Parathyroid adenoma (tissue), 2 donors: ENCODE data around the gene SENP7.

Experiments
- H2AFZ ChIP-seq: fragments of 300-600 bp; sonication (generic); one replicate; pipeline ENCODE4 v1.7.0; 2017; ENCODE audit warnings: antibody characterized with exemption, mild to moderate bottlenecking
- H3K27ac ChIP-seq: fragments of 300-600 bp; sonication (generic); one replicate; pipeline ENCODE4 v1.7.0; 2017
- H3K27me3 ChIP-seq: fragments of 300-600 bp; sonication (generic); one replicate; pipeline ENCODE4 v1.7.0; 2017; ENCODE audit warnings: low read length; ENCODE audit not compliant: control insufficient read depth, insufficient read depth
- H3K36me3 ChIP-seq: fragments of 300-600 bp; sonication (generic); one replicate; pipeline ENCODE4 v1.7.0; 2017; ENCODE audit warnings: low read length; ENCODE audit not compliant: control insufficient read depth, insufficient read depth
- H3K4me1 ChIP-seq: fragments of 300-600 bp; sonication (generic); one replicate; pipeline ENCODE4 v1.7.0; 2017; ENCODE audit warnings: control low read depth
- H3K4me2 ChIP-seq: fragments of 300-600 bp; sonication (generic); one replicate; pipeline ENCODE4 v1.7.0; 2017; ENCODE audit warnings: low read length
- H3K4me3 ChIP-seq: fragments of 300-600 bp; sonication (generic); one replicate; pipeline ENCODE4 v1.7.0; 2017; ENCODE audit warnings: low read depth, low read length
- H3K79me2 ChIP-seq: fragments of 300-600 bp; sonication (generic); one replicate; pipeline ENCODE4 v1.7.0; 2017; ENCODE audit warnings: control low read depth
- H3K9ac ChIP-seq: fragments of 300-600 bp; sonication (generic); one replicate; pipeline ENCODE4 v1.7.0; 2017; ENCODE audit warnings: mild to moderate bottlenecking
- H3K9me3 ChIP-seq: fragments of 300-600 bp; sonication (generic); one replicate; pipeline ENCODE4 v1.7.0; 2017; ENCODE audit warnings: low read length; ENCODE audit not compliant: control insufficient read depth
- TF ChIP-seq, protein P1 (sequence below): fragments of 300-600 bp; sonication (generic); IDR thresholded peaks from one replicate; pipeline ENCODE4 v1.7.0; 2017; ENCODE audit warnings: antibody characterized with exemption, mild to moderate bottlenecking
- donor health status: primary hyperparathyroidism.

Gene SENP7

DNA sequence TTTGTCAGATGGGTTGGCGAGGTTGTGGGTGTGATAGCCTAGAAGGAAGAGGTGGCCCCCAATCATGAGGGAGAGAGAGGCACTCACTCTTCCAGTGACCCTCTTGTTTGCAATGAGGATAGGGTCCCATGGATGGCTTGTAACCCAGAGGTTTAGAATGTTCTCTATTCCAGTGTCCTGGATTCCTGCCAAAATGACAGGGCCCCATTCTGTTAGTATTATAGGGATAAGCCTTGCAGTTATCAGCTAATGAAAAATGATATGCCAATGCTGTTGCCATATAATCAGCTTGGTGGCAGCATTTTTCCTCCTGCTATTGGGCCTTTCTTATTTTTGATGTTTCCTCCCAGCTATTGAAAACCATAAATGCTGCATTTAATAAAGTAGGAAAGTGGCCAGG is 23.3 kb upstream of the SENP7 start:
- no peaks in the 10 kb centered on the region for H3K4me1 ChIP-seq
- no peak overlapping the region for H2AFZ ChIP-seq
- no peak overlapping the region for H3K27ac ChIP-seq
- H3K4me3 ChIP-seq: no peak overlapping the region
- H3K36me3 ChIP-seq: no peaks in the 10 kb centered on the region
- no peaks in the 10 kb centered on the region for H3K79me2 ChIP-seq
- H3K4me2 ChIP-seq: no peak overlapping the region
- no peaks in the 10 kb centered on the region for H3K27me3 ChIP-seq
- no peaks in the 10 kb centered on the region for H3K9me3 ChIP-seq
- H3K9ac ChIP-seq: no peak overlapping the region
- TF ChIP-seq, protein P1, sequence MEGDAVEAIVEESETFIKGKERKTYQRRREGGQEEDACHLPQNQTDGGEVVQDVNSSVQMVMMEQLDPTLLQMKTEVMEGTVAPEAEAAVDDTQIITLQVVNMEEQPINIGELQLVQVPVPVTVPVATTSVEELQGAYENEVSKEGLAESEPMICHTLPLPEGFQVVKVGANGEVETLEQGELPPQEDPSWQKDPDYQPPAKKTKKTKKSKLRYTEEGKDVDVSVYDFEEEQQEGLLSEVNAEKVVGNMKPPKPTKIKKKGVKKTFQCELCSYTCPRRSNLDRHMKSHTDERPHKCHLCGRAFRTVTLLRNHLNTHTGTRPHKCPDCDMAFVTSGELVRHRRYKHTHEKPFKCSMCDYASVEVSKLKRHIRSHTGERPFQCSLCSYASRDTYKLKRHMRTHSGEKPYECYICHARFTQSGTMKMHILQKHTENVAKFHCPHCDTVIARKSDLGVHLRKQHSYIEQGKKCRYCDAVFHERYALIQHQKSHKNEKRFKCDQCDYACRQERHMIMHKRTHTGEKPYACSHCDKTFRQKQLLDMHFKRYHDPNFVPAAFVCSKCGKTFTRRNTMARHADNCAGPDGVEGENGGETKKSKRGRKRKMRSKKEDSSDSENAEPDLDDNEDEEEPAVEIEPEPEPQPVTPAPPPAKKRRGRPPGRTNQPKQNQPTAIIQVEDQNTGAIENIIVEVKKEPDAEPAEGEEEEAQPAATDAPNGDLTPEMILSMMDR: no peak

GRCh38 chr3:101535221-101535620 is 22.2 kb upstream of the SENP7 start:
- H3K4me1 ChIP-seq: no peaks in the 10 kb centered on the region
- TF ChIP-seq, protein P1: no peak
- H3K4me3 ChIP-seq: no peak overlapping the region
- H3K79me2 ChIP-seq: no peaks in the 10 kb centered on the region
- H3K27ac ChIP-seq: no peak overlapping the region
- H3K36me3 ChIP-seq: no peaks in the 10 kb centered on the region
- H3K27me3 ChIP-seq: no peaks in the 10 kb centered on the region
- H3K9ac ChIP-seq: no peak overlapping the region
- no peak overlapping the region for H2AFZ ChIP-seq
- H3K4me2 ChIP-seq: no peak overlapping the region
- no peaks in the 10 kb centered on the region for H3K9me3 ChIP-seq

GRCh38 chr3:101533603-101533968 is 20.6 kb upstream of the SENP7 start:
- H3K27ac ChIP-seq: no peak overlapping the region
- H3K4me3 ChIP-seq: no peak overlapping the region

DNA sequence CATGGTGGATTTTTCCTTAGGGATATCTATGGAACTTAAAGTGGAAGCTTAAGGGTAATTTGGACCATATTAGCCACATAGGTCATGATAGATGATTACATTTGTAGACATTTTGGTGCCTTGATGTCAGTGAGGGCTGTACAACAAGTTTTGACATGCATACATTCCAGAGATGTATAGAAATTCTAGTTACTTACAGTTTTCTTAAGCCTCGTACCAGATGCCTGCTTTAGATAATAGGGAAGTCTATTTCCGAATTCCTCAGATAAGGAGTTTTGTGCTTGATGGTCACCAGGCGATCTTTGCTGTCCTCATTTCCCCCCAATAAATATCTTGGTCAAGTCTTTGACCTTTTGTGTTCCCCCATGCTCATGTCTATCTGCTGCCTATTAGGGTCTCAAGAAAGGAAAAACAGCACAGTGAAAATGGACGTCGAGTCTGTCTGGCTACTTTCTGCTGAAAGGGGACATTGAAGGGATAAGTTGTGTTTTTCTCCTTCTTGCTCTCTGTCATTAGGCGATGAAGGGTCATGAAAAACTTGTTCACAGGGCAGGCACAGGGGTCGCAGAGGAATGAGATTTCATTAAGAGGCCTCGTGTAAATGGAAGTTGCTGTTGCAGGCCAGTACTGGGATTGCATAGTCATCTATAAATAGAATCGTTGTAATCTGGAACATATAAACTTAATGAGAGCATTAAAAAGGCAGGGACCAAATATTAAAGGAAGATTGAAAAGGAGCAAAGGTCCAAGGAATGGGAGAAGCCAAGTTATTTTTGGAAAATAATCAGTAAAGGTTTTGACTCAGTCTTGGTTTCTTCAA is 20.0 kb upstream of the SENP7 start:
- H3K9me3 ChIP-seq: no peaks in the 10 kb centered on the region
- no peak overlapping the region for H2AFZ ChIP-seq
- no peaks in the 10 kb centered on the region for H3K36me3 ChIP-seq
- TF ChIP-seq, protein P1: no peak
- H3K27me3 ChIP-seq: no peaks in the 10 kb centered on the region
- no peaks in the 10 kb centered on the region for H3K79me2 ChIP-seq
- H3K4me3 ChIP-seq: no peak overlapping the region
- no peaks in the 10 kb centered on the region for H3K4me1 ChIP-seq
- H3K4me2 ChIP-seq: no peak overlapping the region
- no peak overlapping the region for H3K9ac ChIP-seq
- no peak overlapping the region for H3K27ac ChIP-seq

More at GRCh38 chr3:101533603-101533968, 20.6 kb upstream of the SENP7 start:
- Histone ChIP-seq H3K4me2 (no peak overlapping the region), H3K4me1 (no peaks in the 10 kb centered on the region), H3K27me3 (no peaks in the 10 kb centered on the region), H3K9ac (no peak overlapping the region), H3K9me3 (no peaks in the 10 kb centered on the region), H3K79me2 (no peaks in the 10 kb centered on the region), H2AFZ (no peak overlapping the region), H3K36me3 (no peaks in the 10 kb centered on the region)
- TF ChIP-seq, protein P1: no peak
